HG02642 (cell line): ENCODE measurements around the gene TMEM107.
A peak's percentile ranks its signal among the peaks of the same experiment; 100 is the strongest.

Experiments used
- ATAC-seq: cut with Tn5 transposase; IDR thresholded peaks from one replicate; pipeline ENCODE4 v1.9.1; 2021; ENCODE audit warnings: mild to moderate bottlenecking; ENCODE audit not compliant: unreplicated experiment, poor library complexity

Gene TMEM107

GRCh38 chr17:8162997-8163977 is 12.9 kb downstream of the TMEM107 start:
- ATAC-seq, result no peak

GRCh38 chr17:8162233-8162996 is 13.8 kb downstream of the TMEM107 start, which contains the start of gene VAMP2:
Gene VAMP2, minus strand, starts transcription at chr17:8162948. Its CDS starts 69 bp downstream, at chr17:8162879.
- peak; percentile 60 for ATAC-seq

DNA sequence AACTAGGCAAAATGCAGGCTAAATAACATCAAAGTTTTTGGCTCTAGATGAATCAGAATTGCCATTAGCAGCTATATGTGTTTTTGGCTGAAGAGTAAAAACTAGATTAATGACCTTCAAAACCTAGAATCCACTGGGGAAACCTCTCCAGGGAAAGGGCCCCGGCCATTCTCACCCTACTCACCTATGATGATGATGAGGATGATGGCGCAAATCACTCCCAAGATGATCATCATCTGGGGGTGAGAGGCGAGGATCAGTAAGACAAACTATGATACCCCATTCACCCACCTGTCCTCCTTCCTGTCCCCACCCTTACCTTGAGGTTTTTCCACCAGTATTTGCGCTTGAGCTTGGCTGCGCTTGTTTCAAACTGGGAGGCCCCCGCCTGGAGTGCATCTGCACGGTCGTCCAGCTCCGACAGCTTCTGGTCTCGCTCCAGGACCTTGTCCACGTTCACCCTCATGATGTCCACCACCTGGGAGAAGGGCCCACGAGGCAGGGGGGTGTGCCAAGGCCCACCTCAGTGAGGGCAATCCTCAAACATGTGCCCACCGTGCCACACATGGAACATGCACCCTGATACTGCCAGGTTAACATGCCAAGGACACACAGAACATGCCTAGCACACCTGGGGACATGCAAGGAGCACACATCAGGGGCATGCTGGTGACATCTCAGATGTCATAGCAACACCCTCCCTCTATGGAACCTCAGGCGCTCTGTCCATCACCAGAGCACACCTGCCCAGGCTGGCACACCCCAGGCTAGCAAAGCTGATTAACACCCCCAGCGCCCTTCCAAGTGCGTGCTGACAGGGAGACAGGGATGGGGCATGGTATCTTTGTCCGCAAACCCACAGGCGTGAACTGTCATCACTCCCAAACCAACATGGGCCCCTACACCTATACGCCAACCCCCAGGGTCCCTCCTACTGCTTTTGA is 14.6 kb downstream of the TMEM107 start:
- no peak for ATAC-seq

- ATAC-seq, result no peak
Observed at GRCh38 chr17:8160741-8161221, 15.4 kb downstream of the TMEM107 start.

- ATAC-seq, result no peak
Observed at GRCh38 chr17:8160224-8160577, 16.0 kb downstream of the TMEM107 start.

DNA sequence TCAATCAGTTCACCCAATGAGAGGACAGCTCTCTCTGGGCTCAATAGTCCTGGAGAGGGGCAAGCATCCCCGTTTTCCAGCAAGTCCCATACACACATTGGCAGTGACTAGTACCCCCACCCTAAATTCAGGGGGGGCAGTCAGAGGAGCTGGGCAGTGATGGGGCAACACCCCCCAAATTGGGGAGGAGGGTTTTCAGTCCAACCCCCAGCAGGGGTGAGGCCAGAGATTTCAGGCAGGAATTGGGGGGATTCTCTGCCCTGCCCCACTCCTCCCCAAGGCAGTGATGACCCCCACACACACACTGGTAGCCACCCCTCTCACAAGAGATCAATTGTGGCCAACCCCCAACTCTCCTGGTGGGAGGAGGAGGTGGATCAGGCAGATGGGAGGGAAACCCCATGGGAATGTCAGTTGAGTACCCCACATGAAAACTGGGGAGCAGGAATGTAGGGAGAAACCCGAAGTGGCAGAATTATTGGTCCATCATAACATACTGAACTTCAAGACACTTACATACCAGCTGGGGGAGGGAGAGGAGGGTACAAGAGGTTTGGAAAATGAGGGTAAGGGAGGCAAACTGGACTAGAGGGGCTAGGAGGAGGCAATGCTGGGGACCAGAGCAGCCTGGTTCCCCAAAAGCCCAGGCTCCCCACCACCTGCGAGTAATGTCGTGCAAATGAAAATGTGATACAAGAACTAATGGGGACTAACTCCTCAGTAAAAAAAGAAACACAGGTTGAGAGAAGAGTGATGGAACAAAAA is 16.5 kb downstream of the TMEM107 start:
- no peak for ATAC-seq

DNA sequence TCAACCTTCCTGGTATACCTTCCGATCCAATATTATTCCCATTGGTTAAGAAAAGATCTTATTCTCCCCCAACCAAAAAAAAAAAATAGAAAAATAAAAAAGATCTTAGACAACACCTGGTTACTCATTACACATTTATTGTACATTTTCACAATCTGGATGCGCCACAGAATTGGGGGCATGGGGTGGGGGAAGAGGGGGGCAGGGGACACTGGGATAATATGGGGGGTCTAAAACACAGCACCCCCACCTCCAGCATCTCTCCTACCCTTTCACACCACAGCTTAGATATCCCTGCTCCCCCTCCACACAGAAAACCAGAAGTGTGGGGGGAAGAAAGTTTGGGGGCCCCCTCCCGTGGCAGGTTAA is 17.2 kb downstream of the TMEM107 start:
- ATAC-seq, result no peak

DNA sequence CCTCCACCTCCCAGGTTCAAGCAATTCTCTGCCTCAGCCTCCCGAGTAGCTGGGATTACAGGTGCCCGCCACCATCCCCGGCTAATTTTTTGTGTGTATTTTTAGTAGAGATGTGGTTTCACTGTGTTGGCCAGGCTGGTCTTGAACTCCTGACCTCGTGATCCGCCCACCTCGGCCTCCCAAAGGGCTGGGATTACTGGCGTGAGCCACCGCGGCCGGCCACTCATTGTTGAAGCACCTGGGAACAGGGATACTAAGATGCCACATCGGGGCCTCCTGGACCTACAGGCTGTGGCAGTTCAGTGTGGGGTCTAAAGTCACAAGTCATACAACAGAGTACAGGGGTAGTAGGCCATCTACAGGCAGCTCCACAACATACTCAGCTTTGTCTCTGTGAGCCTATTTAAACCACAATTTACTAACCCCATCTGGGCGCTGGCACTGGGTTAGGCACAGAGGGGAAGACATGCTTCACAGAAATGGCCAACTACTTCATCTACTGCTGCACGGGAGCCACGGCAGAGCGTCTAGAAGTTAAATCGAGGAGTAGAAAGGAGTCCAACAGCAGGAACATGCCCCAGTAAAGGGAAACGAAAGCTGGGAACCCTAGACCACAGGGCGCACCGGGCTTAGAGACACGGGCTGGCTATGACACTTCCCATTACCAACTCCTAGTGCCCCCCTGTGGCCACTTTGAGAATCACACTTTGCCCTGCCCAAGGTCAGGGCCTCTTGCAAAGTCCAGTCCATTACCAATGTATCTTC is 17.7 kb downstream of the TMEM107 start:
- no peak for ATAC-seq

DNA sequence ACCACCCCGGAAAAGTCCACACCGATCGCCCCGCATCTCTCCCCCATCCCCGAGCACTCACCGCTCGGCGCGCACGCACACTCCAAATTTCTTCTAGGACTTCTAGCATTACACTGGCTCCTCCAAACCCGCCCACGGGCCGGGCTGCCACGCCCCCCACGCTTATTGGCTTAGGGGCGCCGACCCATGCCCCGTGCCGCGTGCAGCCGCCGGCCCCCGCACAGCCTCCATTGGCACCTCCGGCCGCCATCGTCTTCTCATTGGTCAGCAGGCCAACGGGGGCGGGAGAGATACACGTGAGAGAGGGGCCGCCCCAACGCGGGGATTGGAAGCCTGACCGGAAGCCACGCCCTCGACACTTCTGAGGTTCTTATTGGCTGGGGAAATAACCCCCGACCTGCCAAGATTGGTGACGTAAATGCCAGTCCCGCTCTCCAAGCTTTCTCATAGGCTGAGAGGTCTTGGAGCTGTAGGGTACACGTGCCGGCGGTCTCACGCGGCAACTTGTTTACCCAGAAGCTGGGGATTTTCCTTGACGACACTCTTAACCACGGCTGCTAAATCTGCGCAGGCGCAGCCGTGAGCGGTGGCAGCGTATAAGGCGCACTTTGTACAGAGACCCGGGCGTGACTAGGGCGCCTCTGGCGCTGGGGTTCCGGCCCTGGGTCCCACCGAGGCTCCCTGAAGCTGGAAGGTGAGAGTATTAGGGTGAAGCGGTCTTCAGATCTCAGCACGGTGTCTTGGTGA is 19.8 kb downstream of the TMEM107 start:
- ATAC-seq, result peak; percentile 81

DNA sequence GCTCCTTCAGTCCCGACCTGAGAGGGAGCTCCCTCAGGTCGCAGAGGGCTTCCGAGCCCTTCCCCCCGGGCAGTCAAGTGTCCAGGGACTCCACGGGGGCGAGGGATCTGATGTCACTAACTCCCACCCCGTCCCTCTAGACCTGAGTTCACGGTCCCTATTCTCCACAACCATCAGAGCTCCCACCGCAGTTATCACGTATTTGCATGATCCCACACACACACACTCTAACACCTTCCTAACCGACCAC is 20.3 kb downstream of the TMEM107 start:
- ATAC-seq, result no peak

- no peak for ATAC-seq
Observed at GRCh38 chr17:8155231-8155995, 20.8 kb downstream of the TMEM107 start.

DNA sequence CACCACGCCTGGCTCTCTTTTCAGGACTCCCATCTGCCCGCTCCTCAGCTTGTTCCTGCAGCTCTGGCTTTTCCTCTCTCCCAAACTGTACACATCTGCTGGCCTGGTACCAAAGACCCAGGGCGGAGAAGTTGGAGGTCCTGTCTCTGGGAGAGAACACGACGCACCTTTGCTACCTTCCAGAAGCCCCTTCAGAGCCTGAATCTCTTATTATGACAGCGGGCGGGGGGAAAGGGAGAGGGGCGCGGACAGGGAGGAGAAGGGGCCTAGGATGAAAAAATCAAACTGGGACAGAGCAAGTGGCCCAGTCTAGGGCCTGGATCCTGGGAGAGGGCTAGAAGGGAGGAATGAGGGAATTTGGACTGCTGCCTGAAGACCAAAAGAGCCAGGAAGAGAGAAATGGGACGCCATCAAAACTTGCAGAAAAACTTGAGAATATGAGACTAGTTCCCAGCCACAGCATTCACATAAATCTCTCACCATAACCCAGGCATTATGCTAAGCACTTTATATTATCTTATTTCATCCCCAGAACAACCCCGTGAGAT is 21.5 kb downstream of the TMEM107 start:
- no peak for ATAC-seq

GRCh38 chr17:8153957-8154607 is 22.1 kb downstream of the TMEM107 start:
- no peak for ATAC-seq

- no peak for ATAC-seq
Observed at GRCh38 chr17:8153525-8153956, 22.6 kb downstream of the TMEM107 start.

DNA sequence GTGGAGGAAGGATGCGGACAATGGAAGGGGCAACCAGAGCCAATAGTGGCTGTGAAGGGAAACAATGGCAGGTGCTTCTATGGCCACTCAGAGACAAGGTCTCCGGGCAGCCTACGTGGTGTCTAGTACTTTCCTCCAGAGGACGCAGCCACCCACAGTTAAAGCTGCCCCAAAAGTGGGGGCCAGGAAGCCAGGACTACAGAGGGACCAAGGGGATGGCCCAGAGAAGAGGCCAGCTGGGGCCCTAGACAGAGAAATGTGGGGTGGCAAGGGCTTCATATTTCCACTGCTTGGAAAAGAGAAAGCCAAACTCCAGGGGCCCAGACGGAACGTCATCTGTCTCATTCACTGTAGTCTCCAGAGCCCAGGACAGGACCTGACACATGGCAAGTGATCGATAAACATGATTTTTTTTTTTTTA is 23.1 kb downstream of the TMEM107 start:
- ATAC-seq, result no peak

DNA sequence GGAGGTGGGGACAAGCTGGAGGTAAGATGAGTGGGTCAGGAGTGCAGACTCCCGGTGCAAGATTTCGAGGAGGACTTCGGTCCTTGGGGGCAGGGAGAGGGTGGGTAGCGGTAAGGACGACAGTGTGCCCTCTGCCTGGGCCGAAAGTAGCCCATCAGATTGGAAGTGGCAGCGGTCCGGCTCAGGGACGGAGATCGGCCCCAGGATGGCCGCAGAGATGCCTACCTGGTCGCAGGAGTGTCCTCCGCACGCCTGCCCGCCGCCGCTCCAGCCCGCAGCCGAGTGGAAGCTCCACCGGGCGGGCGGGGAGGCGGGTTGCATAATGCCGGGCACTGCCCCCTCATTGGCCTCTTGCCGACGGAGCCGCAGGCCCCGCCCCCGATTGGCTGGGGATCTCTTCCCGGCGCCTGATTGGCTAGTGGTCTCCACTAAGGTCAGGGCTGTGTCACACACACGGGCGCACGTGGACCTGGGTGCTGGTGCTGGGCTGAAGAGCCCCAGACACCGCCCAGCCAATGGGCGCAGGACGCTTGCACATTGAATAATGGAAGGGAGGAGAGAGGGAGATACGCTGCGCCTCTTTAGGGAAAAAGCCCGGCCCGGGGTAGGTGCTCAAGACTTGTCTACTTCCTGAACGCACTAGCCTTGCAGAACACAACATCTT is 23.9 kb downstream of the TMEM107 start, which contains the start of gene PER1:
PER1 (minus strand) TSS at position 293 of the 664 bp plus-strand sequence. CDS start 1,698 bp downstream, outside the sequence.
- ATAC-seq, result peak; percentile 16
